Subcutaneous adipose tissue (tissue), 4 donors: ENCODE measurements around the gene SULT1B1. TPM values are rescaled to one million over a fixed set of nuclear protein-coding genes. Genes with fewer than 3 reads are reported as not detected.

Experiments
- total RNA-seq, 4 donors: library from RNA; depleted of rRNA; stranded (reverse); fragments of >200 nt; gene quantifications; one replicate each; pipeline ENCODE4 v1.1.0, GENCODE V29; 2016
- TF ChIP-seq, protein P1 (sequence below): fragments of 450-650 bp; IDR thresholded peaks from one replicate; pipeline ENCODE4 v1.5.1; 2016; ENCODE audit warnings: low read depth, mild to moderate bottlenecking, control low read depth, antibody characterized with exemption, moderate library complexity

SULT1B1 gene
- total RNA-seq, 4 donors from 2014 or later, result 0.75 to 3.3 (median 2.0) TPM

- TF ChIP-seq, protein P1, sequence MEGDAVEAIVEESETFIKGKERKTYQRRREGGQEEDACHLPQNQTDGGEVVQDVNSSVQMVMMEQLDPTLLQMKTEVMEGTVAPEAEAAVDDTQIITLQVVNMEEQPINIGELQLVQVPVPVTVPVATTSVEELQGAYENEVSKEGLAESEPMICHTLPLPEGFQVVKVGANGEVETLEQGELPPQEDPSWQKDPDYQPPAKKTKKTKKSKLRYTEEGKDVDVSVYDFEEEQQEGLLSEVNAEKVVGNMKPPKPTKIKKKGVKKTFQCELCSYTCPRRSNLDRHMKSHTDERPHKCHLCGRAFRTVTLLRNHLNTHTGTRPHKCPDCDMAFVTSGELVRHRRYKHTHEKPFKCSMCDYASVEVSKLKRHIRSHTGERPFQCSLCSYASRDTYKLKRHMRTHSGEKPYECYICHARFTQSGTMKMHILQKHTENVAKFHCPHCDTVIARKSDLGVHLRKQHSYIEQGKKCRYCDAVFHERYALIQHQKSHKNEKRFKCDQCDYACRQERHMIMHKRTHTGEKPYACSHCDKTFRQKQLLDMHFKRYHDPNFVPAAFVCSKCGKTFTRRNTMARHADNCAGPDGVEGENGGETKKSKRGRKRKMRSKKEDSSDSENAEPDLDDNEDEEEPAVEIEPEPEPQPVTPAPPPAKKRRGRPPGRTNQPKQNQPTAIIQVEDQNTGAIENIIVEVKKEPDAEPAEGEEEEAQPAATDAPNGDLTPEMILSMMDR, result no peak
Measured at GRCh38 chr4:69782651-69783310, 22.4 kb upstream of the SULT1B1 start.

GRCh38 chr4:69781458-69782418 lies 21.3 kb upstream of the SULT1B1 start:
- TF ChIP-seq, protein P1, result no peak

- TF ChIP-seq, protein P1, result no peak
Measured at GRCh38 chr4:69780141-69780540, 19.7 kb upstream of the SULT1B1 start.

GRCh38 chr4:69776696-69777095 lies 16.3 kb upstream of the SULT1B1 start:
- TF ChIP-seq, protein P1, result no peak

- TF ChIP-seq, protein P1, result no peak
Measured at GRCh38 chr4:69775321-69775867, 15.0 kb upstream of the SULT1B1 start.

DNA sequence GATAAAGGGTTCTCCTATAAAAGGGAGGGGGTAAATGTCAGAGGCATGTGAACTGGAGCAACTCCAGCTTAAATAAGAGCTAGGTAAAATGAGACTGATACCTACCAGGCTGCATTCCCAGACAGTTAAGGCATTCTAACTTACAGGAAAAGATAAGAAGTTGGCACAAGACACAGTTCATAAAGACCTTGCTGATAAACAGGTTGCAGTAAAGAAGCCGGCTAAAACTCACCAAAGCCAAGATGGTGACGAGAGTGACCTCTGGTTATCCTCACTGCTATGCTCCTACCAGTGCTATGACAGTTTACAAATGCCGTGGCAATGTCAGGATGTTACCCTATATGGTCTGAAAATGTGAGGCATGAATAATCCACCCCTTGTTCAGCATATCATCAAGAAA lies 13.1 kb upstream of the SULT1B1 start:
- TF ChIP-seq, protein P1, result no peak

DNA sequence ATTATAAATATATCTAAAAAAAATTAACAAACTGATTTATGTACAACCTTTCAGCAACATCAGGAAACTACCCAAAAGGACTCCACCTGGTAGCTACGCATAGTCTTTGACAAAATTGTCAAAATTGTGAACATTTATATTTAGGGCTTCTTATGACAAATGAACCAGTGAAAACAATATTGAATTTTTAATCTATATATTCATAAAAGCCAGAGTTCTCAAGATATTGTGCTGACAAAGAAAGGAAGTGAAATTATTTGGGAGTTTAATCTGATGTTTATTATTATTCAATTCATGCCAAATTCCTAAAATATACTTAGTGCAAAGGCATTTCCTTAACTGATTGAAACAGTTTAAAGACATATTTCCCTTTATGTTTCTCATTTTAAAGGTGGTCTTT lies 5.3 kb upstream of the SULT1B1 start:
- TF ChIP-seq, protein P1, result no peak
